ENCODE results near the gene AMD1. TPM values are rescaled to one million over a fixed set of nuclear protein-coding genes. Genes with fewer than 3 reads are reported as not detected.

Gene AMD1
- total and polyA plus RNA-seq, 2 of the 8 experiments (the other 6 are each of a cell fraction or from before 2014, with no cell fraction given), result 60.9 to 177 TPM

DNA sequence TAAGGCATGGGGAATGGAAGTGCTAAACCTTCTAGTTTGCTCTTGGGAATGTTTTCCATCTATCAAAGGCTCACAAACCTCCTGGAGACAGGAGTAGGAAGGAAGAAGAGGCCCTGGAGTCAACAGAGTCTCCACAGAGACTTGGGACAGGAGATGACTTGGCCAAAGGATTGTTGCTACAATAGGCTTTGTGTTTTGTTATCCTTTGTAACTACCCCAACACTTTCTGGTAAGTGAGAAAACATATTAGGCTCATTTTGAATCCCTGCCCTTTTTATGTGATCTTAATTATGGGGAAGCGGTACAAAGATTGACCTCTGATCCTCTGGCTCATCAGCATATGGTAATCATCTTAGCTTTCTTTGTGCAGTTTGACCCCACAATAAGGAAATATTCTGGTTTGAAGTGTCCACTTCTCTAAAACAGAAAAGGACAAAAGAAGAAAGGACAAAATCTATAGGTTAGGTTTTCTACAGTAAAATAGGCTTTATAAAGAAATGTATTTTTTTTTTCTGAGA lies 59.9 kb downstream of the AMD1 start:
- no peak for FAIRE-seq
- H2BK15ac ChIP-seq (ENCODE audit: low read length), result no peak overlapping the region
- no peak overlapping the region for H2BK120ac ChIP-seq (replicated peaks; ENCODE audit: low read depth, low read length)
- no peak overlapping the region for H2AK5ac ChIP-seq (ENCODE audit: low read depth, low read length)
- no peaks in the 10 kb centered on the region for H3K79me1 ChIP-seq (ENCODE audit: low read depth, low read length)
- CTCF ChIA-PET (ENCODE audit: partially characterized antibody), result no interaction called here
- H3K4me1 ChIP-seq (replicated peaks in 1 of 4; ENCODE audit: control insufficient read depth in 3 of 4, insufficient read depth in 4 of 4, low read length in 3 of 4), result no peaks in the 10 kb centered on the region
- H3K4me3 ChIP-seq (ENCODE audit: extremely low read depth in 1 of 4, insufficient read depth in 2 of 4, low read depth in 3 of 4, low read length in 4 of 4), result no peak overlapping the region
- no peak overlapping the region for H3K14ac ChIP-seq (ENCODE audit: insufficient read length)
- no peak overlapping the region for H4K91ac ChIP-seq (replicated peaks; ENCODE audit: insufficient read length, low read length)
- no peaks in the 10 kb centered on the region for H3K36me3 ChIP-seq (ENCODE audit: control insufficient read depth in 2 of 4, insufficient read depth in 4 of 4, low read length in 3 of 4)
- no peaks in the 10 kb centered on the region for H3K9me3 ChIP-seq (ENCODE audit: insufficient read depth in 2 of 2, low read depth in 1 of 2, low read length in 1 of 2)
- H4K20me1 ChIP-seq (replicated peaks in 1 of 2; ENCODE audit: control insufficient read depth in 1 of 2, insufficient read depth in 2 of 2, low read length in 2 of 2), result no peaks in the 10 kb centered on the region
- no peak overlapping the region for H3K27ac ChIP-seq (ENCODE audit: low read depth, low read length)
- 96% methylated on average over 1 of the region's 1 CpG; no CpG with 5 or more reads in 1 of the 2 experiments for WGBS, 2 experiments (ENCODE audit: extremely low coverage in 1 of 2, insufficient coverage in 1 of 2, insufficient read length in 1 of 2, insufficient replicate concordance in 2 of 2, low coverage in 1 of 2, low lambda C conversion rate in 2 of 2, missing lambda C conversion rate in 1 of 2)
- no peak overlapping the region for H2BK5ac ChIP-seq (ENCODE audit: low read depth, low read length)
- POLR2A ChIA-PET (ENCODE audit: partially characterized antibody), result interaction anchor here (3.6 kb wide), 1 partner anchor 24 kb away, joined by 11 read pairs; the partner anchor contains the start of gene GTF3C6
- no peak overlapping the region for H4K5ac ChIP-seq (ENCODE audit: insufficient read length, low read depth, low read length)
- no peak overlapping the region for H2AFZ ChIP-seq (ENCODE audit: low read length)
- TF ChIP-seq GABPA (IDR thresholded peaks at IDR 0.05; ENCODE audit: borderline replicate concordance, insufficient read depth, low read length) (no peak), RBBP5 (IDR thresholded peaks at IDR 0.05; ENCODE audit: borderline replicate concordance, low read depth, low read length) (no peak), HDAC2 (IDR thresholded peaks at IDR 0.05; ENCODE audit: borderline replicate concordance in 1 of 2, low read depth in 2 of 2, low read length in 2 of 2) (no peak)
- TF ChIP-seq, protein P1, sequence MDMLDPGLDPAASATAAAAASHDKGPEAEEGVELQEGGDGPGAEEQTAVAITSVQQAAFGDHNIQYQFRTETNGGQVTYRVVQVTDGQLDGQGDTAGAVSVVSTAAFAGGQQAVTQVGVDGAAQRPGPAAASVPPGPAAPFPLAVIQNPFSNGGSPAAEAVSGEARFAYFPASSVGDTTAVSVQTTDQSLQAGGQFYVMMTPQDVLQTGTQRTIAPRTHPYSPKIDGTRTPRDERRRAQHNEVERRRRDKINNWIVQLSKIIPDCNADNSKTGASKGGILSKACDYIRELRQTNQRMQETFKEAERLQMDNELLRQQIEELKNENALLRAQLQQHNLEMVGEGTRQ (IDR thresholded peaks at IDR 0.05; ENCODE audit: low read length), result no peak
- H4K8ac ChIP-seq (ENCODE audit: extremely low read depth, insufficient read depth, low read length), result no peak overlapping the region
- H3K9ac ChIP-seq (replicated peaks in 1 of 4; ENCODE audit: extremely low read depth in 1 of 4, low read depth in 3 of 4, low read length in 3 of 4), result no peak overlapping the region
- H3K18ac ChIP-seq (ENCODE audit: extremely low read depth, low read length), result no peak overlapping the region
- H3K23me2 ChIP-seq (ENCODE audit: low read depth, low read length), result no peaks in the 10 kb centered on the region
- no peak overlapping the region for H3K23ac ChIP-seq (ENCODE audit: insufficient read length)
- H3K27me3 ChIP-seq (replicated peaks in 1 of 4; ENCODE audit: control insufficient read depth in 3 of 4, extremely low read depth in 1 of 4, insufficient read depth in 3 of 4, low read length in 3 of 4), result no peaks in the 10 kb centered on the region
- no peak overlapping the region for H2BK20ac ChIP-seq (ENCODE audit: low read length)
- H3K56ac ChIP-seq (replicated peaks; ENCODE audit: insufficient read length, low read depth, low read length), result no peak overlapping the region
- no peak overlapping the region for H3K4me2 ChIP-seq (ENCODE audit: insufficient read depth in 1 of 2, low read depth in 2 of 2, low read length in 2 of 2)
- H2BK12ac ChIP-seq (ENCODE audit: low read depth, low read length), result no peak overlapping the region
- DNase-seq (ENCODE audit: low read depth in 1 of 2, low spot score in 2 of 2), result no peak
- no peak overlapping the region for H3K4ac ChIP-seq (replicated peaks; ENCODE audit: insufficient read length, low read depth, low read length)
- H3K79me2 ChIP-seq (ENCODE audit: control insufficient read depth in 1 of 2, insufficient read depth in 2 of 2, low read length in 2 of 2), result no peaks in the 10 kb centered on the region

Data from H1 (cell line).